WTC11 (cell line): ENCODE results near the gene GALK1. TPM values are rescaled to one million over a fixed set of nuclear protein-coding genes. Genes with fewer than 3 reads are reported as not detected.
A peak's percentile ranks its signal among the peaks of the same experiment; 100 is the strongest.

ENCODE experiments used
- CREB1 ChIP-seq: sonication (generic); formaldehyde crosslinking; IDR thresholded peaks from 2 replicates; pipeline ENCODE4 v1.8.0; 2023; ENCODE audit warnings: mild to moderate bottlenecking, missing genetic modification reagents
- CREM ChIP-seq: sonication (generic); formaldehyde crosslinking; IDR thresholded peaks from 2 replicates; pipeline ENCODE4 v1.8.1; 2022; ENCODE audit warnings: mild to moderate bottlenecking, missing genetic modification reagents, moderate library complexity
- ELF4 ChIP-seq: sonication (generic); formaldehyde crosslinking; IDR thresholded peaks from 2 replicates; pipeline ENCODE4 v1.8.1; 2022; ENCODE audit warnings: low read depth, mild to moderate bottlenecking, moderate library complexity, missing genetic modification reagents
- ESRRA ChIP-seq: sonication (generic); formaldehyde crosslinking; IDR thresholded peaks from 2 replicates; pipeline ENCODE4 v1.8.1; 2022; ENCODE audit warnings: mild to moderate bottlenecking, missing genetic modification reagents, borderline replicate concordance
- ETV6 ChIP-seq: sonication (generic); formaldehyde crosslinking; IDR thresholded peaks from 2 replicates; pipeline ENCODE4 v1.8.1; 2022; ENCODE audit warnings: mild to moderate bottlenecking, missing genetic modification reagents
- FOXK1 ChIP-seq: sonication (generic); formaldehyde crosslinking; IDR thresholded peaks from 2 replicates; pipeline ENCODE4 v1.8.0; 2022; ENCODE audit warnings: mild to moderate bottlenecking, moderate library complexity, missing genetic modification reagents
- FOXP1 ChIP-seq: sonication (generic); formaldehyde crosslinking; IDR thresholded peaks from 2 replicates; pipeline ENCODE4 v1.8.0; 2022; ENCODE audit warnings: missing genetic modification reagents, mild to moderate bottlenecking, moderate library complexity, borderline replicate concordance
- MYBL2 ChIP-seq: sonication (generic); formaldehyde crosslinking; IDR thresholded peaks from 2 replicates; pipeline ENCODE4 v1.8.1; 2023; ENCODE audit warnings: mild to moderate bottlenecking, moderate library complexity, missing genetic modification reagents
- NFE2L1 ChIP-seq: sonication (generic); formaldehyde crosslinking; IDR thresholded peaks from 2 replicates; pipeline ENCODE4 v1.8.1; 2023; ENCODE audit warnings: missing genetic modification reagents
- SMAD3 ChIP-seq: sonication (generic); formaldehyde crosslinking; IDR thresholded peaks from 2 replicates; pipeline ENCODE4 v1.8.0; 2022; ENCODE audit warnings: missing genetic modification reagents, mild to moderate bottlenecking, borderline replicate concordance
- SP1 ChIP-seq: sonication (generic); formaldehyde crosslinking; conservative IDR thresholded peaks from 2 replicates; pipeline ENCODE4 v1.8.1; 2022; ENCODE audit warnings: missing genetic modification reagents
- TEAD1 ChIP-seq: sonication (generic); formaldehyde crosslinking; IDR thresholded peaks from 2 replicates; pipeline ENCODE4 v1.8.0; 2022; ENCODE audit warnings: mild to moderate bottlenecking, missing genetic modification reagents
- ZNF263 ChIP-seq: sonication (generic); formaldehyde crosslinking; IDR thresholded peaks from 2 replicates; pipeline ENCODE4 v1.8.1; 2022; ENCODE audit warnings: low read depth, mild to moderate bottlenecking, moderate library complexity, missing genetic modification reagents
- ZNF671 ChIP-seq: fragments of 250-450 bp; sonication (Bioruptor Pico); IDR thresholded peaks from 2 replicates; pipeline ENCODE4 v1.8.0; 2021; ENCODE audit warnings: mild to moderate bottlenecking
- total RNA-seq: library from RNA; stranded (reverse); gene quantifications from 3 replicates; pipeline ENCODE4 v1.2.3, GENCODE V29; 2021
- TF ChIP-seq, protein P1 (sequence below): sonication (generic); formaldehyde crosslinking; IDR thresholded peaks from 2 replicates; pipeline ENCODE4 v1.8.0; 2023; ENCODE audit warnings: missing genetic modification reagents
- TF ChIP-seq, protein P2 (sequence below): sonication (generic); formaldehyde crosslinking; conservative IDR thresholded peaks from 2 replicates; pipeline ENCODE4 v1.8.1; 2023; ENCODE audit warnings: mild to moderate bottlenecking, low read depth, missing genetic modification reagents, moderate library complexity
- TF ChIP-seq, protein P3 (sequence below): sonication (generic); formaldehyde crosslinking; IDR thresholded peaks from 2 replicates; pipeline ENCODE4 v1.8.1; 2023; ENCODE audit warnings: mild to moderate bottlenecking, missing genetic modification reagents, moderate library complexity
- TF ChIP-seq, protein P4 (sequence below): sonication (generic); formaldehyde crosslinking; IDR thresholded peaks from 2 replicates; pipeline ENCODE4 v1.8.0; 2022; ENCODE audit warnings: mild to moderate bottlenecking, missing genetic modification reagents
- TF ChIP-seq, protein P5 (sequence below): sonication (generic); formaldehyde crosslinking; IDR thresholded peaks from 2 replicates; pipeline ENCODE4 v1.8.1; 2022; ENCODE audit warnings: mild to moderate bottlenecking, missing genetic modification reagents, moderate library complexity, borderline replicate concordance
- TF ChIP-seq, protein P6 (sequence below): fragments of 200-600 bp; IDR thresholded peaks from 2 replicates; pipeline ENCODE4 v1.8.0; 2022; ENCODE audit warnings: antibody characterized with exemption
- TF ChIP-seq, protein P7 (sequence below): sonication (generic); formaldehyde crosslinking; IDR thresholded peaks from 2 replicates; pipeline ENCODE4 v1.8.1; 2023; ENCODE audit warnings: mild to moderate bottlenecking, moderate library complexity, missing genetic modification reagents
- TF ChIP-seq, protein P8 (sequence below): sonication (generic); formaldehyde crosslinking; IDR thresholded peaks from 2 replicates; pipeline ENCODE4 v1.8.1; 2023; ENCODE audit warnings: mild to moderate bottlenecking, missing genetic modification reagents, moderate library complexity
- TF ChIP-seq, protein P9 (sequence below): sonication (generic); formaldehyde crosslinking; IDR thresholded peaks from 2 replicates; pipeline ENCODE4 v1.8.0; 2022; ENCODE audit warnings: mild to moderate bottlenecking, missing genetic modification reagents

The GALK1 gene
- total RNA-seq, 1 experiment from 2014 or later = 42.2 TPM

DNA sequence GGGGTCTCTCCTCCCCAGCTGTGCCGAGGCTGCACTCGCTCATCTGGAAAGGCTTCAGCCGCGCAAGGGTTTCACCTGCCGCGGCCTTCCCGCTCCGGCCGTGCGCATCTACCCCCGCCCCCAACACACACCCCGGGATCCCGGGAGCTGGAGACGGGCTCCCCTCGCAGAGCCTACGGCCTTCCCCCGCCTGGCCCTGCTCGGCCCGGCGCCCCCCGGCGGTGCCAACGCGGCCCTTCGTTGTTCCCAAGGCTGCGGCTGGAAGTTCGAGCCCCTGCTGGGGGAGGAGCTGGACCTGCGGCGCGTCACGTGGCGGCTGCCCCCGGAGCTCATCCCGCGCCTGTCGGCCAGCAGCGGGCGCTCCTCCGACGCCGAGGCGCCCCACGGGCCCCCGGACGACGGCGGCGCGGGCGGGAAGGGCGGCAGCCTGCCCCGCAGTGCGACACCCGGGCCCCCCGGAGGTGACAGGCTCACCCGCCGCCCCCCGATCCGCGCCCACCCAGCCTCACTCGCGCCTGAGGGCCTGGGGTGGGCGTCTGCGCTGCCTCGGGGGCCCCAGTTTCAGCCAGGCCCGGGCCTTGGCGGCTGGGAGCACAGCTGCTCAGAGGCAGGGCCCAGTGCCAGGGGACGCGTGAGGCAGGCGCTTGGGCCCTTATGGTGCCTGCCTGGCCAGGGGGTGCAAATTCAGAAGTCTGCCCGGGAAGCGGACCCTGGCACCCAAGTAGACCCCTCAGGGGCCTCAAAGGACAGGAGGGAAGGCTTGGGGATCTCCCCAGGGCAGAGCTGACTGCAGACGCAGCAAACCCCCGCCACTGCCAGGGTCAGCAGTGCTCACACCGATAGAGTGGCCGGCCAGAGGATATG lies 11.2 kb downstream of the GALK1 start (continued):
- TF ChIP-seq, protein P1, sequence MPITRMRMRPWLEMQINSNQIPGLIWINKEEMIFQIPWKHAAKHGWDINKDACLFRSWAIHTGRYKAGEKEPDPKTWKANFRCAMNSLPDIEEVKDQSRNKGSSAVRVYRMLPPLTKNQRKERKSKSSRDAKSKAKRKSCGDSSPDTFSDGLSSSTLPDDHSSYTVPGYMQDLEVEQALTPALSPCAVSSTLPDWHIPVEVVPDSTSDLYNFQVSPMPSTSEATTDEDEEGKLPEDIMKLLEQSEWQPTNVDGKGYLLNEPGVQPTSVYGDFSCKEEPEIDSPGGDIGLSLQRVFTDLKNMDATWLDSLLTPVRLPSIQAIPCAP (CRISPR knock-in tag) = peak; percentile 42; the same call in 1 of the 2 replicates
- TF ChIP-seq SMAD3 (CRISPR knock-in tag) = no peak
- no peak for TF ChIP-seq ELF4 (CRISPR knock-in tag)
- TF ChIP-seq TEAD1 (CRISPR knock-in tag) = 0 out of 2 replicates have a peak, but pooled peaks have one; percentile 26
- no peak for TF ChIP-seq CREB1
- TF ChIP-seq, protein P2, sequence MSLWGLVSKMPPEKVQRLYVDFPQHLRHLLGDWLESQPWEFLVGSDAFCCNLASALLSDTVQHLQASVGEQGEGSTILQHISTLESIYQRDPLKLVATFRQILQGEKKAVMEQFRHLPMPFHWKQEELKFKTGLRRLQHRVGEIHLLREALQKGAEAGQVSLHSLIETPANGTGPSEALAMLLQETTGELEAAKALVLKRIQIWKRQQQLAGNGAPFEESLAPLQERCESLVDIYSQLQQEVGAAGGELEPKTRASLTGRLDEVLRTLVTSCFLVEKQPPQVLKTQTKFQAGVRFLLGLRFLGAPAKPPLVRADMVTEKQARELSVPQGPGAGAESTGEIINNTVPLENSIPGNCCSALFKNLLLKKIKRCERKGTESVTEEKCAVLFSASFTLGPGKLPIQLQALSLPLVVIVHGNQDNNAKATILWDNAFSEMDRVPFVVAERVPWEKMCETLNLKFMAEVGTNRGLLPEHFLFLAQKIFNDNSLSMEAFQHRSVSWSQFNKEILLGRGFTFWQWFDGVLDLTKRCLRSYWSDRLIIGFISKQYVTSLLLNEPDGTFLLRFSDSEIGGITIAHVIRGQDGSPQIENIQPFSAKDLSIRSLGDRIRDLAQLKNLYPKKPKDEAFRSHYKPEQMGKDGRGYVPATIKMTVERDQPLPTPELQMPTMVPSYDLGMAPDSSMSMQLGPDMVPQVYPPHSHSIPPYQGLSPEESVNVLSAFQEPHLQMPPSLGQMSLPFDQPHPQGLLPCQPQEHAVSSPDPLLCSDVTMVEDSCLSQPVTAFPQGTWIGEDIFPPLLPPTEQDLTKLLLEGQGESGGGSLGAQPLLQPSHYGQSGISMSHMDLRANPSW = no peak
- TF ChIP-seq, protein P3, sequence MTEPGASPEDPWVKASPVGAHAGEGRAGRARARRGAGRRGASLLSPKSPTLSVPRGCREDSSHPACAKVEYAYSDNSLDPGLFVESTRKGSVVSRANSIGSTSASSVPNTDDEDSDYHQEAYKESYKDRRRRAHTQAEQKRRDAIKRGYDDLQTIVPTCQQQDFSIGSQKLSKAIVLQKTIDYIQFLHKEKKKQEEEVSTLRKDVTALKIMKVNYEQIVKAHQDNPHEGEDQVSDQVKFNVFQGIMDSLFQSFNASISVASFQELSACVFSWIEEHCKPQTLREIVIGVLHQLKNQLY = no peak
- TF ChIP-seq, protein P4, sequence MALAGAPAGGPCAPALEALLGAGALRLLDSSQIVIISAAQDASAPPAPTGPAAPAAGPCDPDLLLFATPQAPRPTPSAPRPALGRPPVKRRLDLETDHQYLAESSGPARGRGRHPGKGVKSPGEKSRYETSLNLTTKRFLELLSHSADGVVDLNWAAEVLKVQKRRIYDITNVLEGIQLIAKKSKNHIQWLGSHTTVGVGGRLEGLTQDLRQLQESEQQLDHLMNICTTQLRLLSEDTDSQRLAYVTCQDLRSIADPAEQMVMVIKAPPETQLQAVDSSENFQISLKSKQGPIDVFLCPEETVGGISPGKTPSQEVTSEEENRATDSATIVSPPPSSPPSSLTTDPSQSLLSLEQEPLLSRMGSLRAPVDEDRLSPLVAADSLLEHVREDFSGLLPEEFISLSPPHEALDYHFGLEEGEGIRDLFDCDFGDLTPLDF (CRISPR knock-in tag) = no peak
- TF ChIP-seq, protein P5, sequence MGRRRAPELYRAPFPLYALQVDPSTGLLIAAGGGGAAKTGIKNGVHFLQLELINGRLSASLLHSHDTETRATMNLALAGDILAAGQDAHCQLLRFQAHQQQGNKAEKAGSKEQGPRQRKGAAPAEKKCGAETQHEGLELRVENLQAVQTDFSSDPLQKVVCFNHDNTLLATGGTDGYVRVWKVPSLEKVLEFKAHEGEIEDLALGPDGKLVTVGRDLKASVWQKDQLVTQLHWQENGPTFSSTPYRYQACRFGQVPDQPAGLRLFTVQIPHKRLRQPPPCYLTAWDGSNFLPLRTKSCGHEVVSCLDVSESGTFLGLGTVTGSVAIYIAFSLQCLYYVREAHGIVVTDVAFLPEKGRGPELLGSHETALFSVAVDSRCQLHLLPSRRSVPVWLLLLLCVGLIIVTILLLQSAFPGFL (CRISPR knock-in tag) = no peak
- 0 out of 2 replicates have a peak, but pooled peaks have one; percentile 44 for TF ChIP-seq MYBL2 (CRISPR knock-in tag)
- peak; percentile 81 for TF ChIP-seq FOXP1 (CRISPR knock-in tag)
- TF ChIP-seq NFE2L1 (CRISPR knock-in tag) = peak; percentile 28; the same call in 1 of the 2 replicates
- TF ChIP-seq, protein P6, sequence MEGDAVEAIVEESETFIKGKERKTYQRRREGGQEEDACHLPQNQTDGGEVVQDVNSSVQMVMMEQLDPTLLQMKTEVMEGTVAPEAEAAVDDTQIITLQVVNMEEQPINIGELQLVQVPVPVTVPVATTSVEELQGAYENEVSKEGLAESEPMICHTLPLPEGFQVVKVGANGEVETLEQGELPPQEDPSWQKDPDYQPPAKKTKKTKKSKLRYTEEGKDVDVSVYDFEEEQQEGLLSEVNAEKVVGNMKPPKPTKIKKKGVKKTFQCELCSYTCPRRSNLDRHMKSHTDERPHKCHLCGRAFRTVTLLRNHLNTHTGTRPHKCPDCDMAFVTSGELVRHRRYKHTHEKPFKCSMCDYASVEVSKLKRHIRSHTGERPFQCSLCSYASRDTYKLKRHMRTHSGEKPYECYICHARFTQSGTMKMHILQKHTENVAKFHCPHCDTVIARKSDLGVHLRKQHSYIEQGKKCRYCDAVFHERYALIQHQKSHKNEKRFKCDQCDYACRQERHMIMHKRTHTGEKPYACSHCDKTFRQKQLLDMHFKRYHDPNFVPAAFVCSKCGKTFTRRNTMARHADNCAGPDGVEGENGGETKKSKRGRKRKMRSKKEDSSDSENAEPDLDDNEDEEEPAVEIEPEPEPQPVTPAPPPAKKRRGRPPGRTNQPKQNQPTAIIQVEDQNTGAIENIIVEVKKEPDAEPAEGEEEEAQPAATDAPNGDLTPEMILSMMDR = 0 out of 2 replicates have a peak, but pooled peaks have one; percentile 14
- TF ChIP-seq ETV6 (CRISPR knock-in tag) = peak; percentile 92
- TF ChIP-seq, protein P7, sequence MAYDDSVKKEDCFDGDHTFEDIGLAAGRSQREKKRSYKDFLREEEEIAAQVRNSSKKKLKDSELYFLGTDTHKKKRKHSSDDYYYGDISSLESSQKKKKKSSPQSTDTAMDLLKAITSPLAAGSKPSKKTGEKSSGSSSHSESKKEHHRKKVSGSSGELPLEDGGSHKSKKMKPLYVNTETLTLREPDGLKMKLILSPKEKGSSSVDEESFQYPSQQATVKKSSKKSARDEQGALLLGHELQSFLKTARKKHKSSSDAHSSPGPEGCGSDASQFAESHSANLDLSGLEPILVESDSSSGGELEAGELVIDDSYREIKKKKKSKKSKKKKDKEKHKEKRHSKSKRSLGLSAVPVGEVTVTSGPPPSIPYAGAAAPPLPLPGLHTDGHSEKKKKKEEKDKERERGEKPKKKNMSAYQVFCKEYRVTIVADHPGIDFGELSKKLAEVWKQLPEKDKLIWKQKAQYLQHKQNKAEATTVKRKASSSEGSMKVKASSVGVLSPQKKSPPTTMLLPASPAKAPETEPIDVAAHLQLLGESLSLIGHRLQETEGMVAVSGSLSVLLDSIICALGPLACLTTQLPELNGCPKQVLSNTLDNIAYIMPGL = peak; percentile 98
- TF ChIP-seq ESRRA (CRISPR knock-in tag) = peak; percentile 35; the same call in 1 of the 2 replicates
- TF ChIP-seq, protein P8, sequence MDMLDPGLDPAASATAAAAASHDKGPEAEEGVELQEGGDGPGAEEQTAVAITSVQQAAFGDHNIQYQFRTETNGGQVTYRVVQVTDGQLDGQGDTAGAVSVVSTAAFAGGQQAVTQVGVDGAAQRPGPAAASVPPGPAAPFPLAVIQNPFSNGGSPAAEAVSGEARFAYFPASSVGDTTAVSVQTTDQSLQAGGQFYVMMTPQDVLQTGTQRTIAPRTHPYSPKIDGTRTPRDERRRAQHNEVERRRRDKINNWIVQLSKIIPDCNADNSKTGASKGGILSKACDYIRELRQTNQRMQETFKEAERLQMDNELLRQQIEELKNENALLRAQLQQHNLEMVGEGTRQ (CRISPR knock-in tag) = peak; percentile 98
- peak; percentile 61; the same call in 1 of the 2 replicates for TF ChIP-seq CREM (CRISPR knock-in tag)
- TF ChIP-seq, protein P9, sequence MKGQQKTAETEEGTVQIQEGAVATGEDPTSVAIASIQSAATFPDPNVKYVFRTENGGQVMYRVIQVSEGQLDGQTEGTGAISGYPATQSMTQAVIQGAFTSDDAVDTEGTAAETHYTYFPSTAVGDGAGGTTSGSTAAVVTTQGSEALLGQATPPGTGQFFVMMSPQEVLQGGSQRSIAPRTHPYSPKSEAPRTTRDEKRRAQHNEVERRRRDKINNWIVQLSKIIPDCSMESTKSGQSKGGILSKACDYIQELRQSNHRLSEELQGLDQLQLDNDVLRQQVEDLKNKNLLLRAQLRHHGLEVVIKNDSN (CRISPR knock-in tag) = peak; percentile 96
- TF ChIP-seq ZNF671 (CRISPR knock-in tag) = no peak
- peak; percentile 74 for TF ChIP-seq SP1 (CRISPR knock-in tag)
- TF ChIP-seq ZNF263 (CRISPR knock-in tag) = peak; percentile 51; the same call in 1 of the 2 replicates
- TF ChIP-seq FOXK1 (CRISPR knock-in tag) = 0 out of 2 replicates have a peak, but pooled peaks have one; percentile 19
